GM12891 (cell line): Measurements from ENCODE around the gene ACTR10.

Experiments
- DNase-seq: peaks from one replicate; pipeline ENCODE4 v3.0.0; 2011; ENCODE audit warnings: low spot score; ENCODE audit not compliant: insufficient read length
- FAIRE-seq: peaks from 2 replicates; lab custom pipeline; 2011; peaks lifted over from hg19 to GRCh38; lab: Jason Lieb, UNC
- PAX5 ChIP-seq: IDR thresholded peaks from 2 replicates; pipeline ENCODE4 v1.6.1; 2011; ENCODE audit warnings: low read length, moderate library complexity, mild to moderate bottlenecking; ENCODE audit not compliant: insufficient read depth, severe bottlenecking
- POLR2A ChIP-seq: IDR thresholded peaks from 2 replicates; pipeline ENCODE4 v1.6.1; 2011; ENCODE audit warnings: low read depth, low read length, control low read depth
- POLR2AphosphoS5 ChIP-seq: IDR thresholded peaks from 2 replicates; pipeline ENCODE4 v1.6.1; 2011; ENCODE audit warnings: low read depth, low read length, control low read depth
- POU2F2 ChIP-seq: IDR thresholded peaks from 2 replicates; pipeline ENCODE4 v1.6.1; 2011; ENCODE audit warnings: low read depth, mild to moderate bottlenecking, control low read depth, low read length, moderate library complexity
- SPI1 ChIP-seq: IDR thresholded peaks from 2 replicates; pipeline ENCODE4 v1.6.1; 2011; ENCODE audit warnings: low read depth, low read length, control low read depth
- TAF1 ChIP-seq: IDR thresholded peaks from 2 replicates; pipeline ENCODE4 v1.6.1; 2011; ENCODE audit warnings: low read depth, low read length, control low read depth

ACTR10 gene

DNA sequence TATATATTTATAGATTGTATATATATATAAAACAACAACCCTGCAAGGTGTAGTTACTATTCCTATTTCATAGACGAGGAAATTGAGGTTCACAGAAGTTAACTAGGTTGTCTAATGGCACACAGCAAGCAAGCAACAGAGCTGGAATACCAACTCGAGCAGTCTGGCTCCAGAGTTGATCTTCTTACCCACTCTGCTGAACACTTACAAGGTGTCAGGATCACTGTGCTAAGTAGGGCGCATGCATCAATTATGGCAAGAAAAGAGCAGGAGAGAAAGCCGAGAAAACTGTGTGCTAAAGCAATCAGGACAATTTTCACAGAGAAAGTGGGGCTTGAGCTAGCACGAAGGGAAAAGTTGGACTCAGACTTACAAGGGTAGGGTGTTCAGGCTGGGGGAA lies 32.1 kb upstream of the ACTR10 start:
- DNase-seq (no peak), FAIRE-seq (no peak)
- TF ChIP-seq POLR2A, result no peak
- TF ChIP-seq TAF1, result no peak

DNA sequence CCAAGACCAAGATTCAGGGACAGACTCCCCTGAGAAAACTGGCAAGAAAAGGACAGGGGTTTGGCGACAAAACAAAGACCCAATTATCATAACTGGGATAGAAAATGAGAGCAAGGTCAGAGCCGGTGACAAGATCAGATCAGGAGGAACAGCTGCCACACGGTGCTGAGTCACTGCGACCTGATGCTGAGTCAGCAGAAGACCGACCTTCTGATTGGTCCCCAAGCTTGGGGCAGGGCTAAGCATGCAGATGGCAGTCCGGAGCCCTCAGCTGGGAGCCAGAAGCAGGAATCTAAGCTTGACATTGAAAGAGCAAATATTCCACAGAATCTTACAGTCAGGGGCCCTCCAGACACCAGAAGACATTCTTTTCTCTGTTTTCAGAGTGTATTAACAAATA lies 28.9 kb upstream of the ACTR10 start:
- TF ChIP-seq SPI1 (no peak), POLR2A (no peak), PAX5 (no peak), TAF1 (no peak), POU2F2 (no peak), POLR2AphosphoS5 (no peak)
- DNase-seq, result no peak
- FAIRE-seq, result no peak

DNA sequence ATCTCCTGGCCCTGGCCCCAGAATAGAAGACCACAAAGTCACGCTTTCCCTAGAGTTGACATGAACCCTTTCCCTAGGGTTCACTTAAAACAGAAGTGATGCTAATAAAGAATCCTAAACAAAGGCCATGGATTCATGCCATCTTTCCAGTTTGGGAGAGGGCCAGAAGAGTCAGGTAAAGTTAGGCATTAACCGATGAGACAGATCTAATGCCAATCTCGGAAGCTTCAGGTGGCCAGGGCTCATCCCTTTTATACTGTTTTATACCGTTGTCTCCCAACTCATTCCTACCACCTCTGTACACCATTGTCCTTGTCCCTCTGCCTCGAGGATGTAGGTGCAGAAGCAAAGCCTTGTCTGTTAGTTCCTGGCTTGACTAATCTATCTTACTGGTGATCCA lies 22.8 kb upstream of the ACTR10 start:
- no peak for TF ChIP-seq POLR2AphosphoS5
- no peak for TF ChIP-seq POLR2A
- TF ChIP-seq TAF1, result no peak
- TF ChIP-seq PAX5, result no peak
- no peak for TF ChIP-seq SPI1
- TF ChIP-seq POU2F2, result no peak
- DNase-seq (no peak), FAIRE-seq (no peak)

- no peak for DNase-seq
- TF ChIP-seq POLR2AphosphoS5 (no peak), POLR2A (no peak), SPI1 (no peak)
- no peak for FAIRE-seq
These were observed 10.8 kb upstream of the ACTR10 start for GRCh38 chr14:58189176-58189575.

DNA sequence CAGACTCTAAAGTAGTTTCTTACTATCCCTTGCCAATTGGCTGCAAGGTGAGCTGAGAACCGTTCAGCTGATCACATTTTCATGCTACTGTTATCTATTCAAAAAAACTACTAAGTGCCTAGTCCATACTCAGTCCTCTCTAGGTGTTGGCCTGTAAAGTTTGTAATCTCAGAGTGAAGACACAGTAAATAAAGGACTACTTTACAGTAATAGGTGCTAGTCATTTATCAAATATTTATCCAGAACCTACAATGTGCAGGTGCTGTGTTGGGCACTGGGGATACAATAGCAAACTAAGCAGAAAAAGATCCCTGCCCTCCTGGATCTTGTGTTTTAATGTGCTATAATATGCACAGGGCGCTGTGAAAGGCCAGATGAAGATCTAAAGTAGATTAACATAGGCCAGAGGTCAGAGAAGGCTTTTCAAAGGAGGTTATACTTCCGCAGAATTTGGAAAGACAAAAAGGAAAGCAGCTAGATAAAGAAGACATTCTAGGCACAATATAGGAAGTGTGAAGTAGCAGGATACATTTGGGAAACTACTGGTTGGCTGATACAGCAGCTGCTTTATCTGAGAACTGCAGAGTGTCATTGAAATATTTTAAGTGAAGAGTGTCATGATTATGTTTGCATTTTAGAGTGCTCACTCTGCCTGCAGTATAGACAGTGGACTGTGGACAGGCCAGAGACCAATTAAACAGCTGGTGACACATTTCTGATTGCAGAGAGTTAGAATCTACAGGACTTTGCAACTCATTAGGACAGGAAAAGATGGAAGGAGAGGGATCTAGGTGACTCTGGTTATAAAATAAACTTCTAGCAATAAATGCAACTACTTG lies 8.0 kb upstream of the ACTR10 start:
- TF ChIP-seq POU2F2 (no peak), POLR2A (no peak), POLR2AphosphoS5 (no peak), SPI1 (no peak), PAX5 (no peak), TAF1 (no peak)
- FAIRE-seq (no peak), DNase-seq (no peak)

DNA sequence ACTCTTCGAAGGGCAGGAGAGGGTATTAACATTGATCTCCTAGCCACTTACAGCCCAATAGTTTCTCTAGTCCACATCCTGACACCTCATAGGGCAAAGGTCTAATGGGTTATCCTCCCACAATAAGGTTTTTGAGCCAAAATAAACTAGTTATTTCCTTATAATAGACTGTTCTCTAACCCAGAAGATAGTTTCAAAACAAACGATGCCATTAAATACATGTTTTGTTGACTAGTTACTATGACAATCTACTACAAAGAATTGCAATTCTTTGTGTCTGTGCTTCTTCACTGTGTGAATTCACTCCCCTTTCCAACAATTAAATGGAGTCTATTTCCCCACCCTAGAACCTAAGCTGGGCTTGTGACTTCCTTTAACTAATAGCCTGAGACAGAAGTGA lies 6.4 kb upstream of the ACTR10 start:
- FAIRE-seq (no peak), DNase-seq (no peak)
- TF ChIP-seq POLR2A (no peak), PAX5 (no peak), TAF1 (no peak), POLR2AphosphoS5 (no peak), POU2F2 (no peak), SPI1 (no peak)

GRCh38 chr14:58196198-58196597 lies 3.8 kb upstream of the ACTR10 start:
- no peak for FAIRE-seq

DNA sequence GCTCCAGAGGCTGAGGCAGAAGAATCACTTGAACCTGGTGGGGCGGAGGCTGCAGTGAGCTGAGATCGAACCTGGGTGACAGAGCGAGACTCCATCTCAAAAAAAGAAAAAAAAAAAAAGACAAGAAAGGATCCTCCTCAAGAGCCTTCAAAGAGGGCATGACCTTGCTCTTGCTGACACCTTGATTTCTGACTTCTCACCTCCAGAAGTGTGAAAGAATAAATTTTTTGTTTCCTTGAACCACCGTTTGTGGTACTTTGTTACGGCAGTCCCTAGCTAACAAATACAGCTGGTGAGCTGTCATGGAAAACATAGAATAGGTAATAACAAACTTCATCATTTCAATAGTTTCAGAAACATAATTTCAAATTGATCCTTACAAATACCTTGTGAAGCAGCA lies 1.9 kb upstream of the ACTR10 start:
- TF ChIP-seq PAX5, result no peak
- TF ChIP-seq SPI1, result no peak
- FAIRE-seq (no peak), DNase-seq (no peak)

More at GRCh38 chr14:58196198-58196597, 3.8 kb upstream of the ACTR10 start:
- TF ChIP-seq PAX5, result no peak
- no peak for TF ChIP-seq POU2F2
- TF ChIP-seq POLR2A, result no peak
- no peak for TF ChIP-seq TAF1
- TF ChIP-seq POLR2AphosphoS5, result no peak
- TF ChIP-seq SPI1, result no peak
- DNase-seq, result no peak

- FAIRE-seq, result no peak
- no peak for DNase-seq
These were observed 512 bp downstream of the ACTR10 start for GRCh38 chr14:58200480-58200841.

DNA sequence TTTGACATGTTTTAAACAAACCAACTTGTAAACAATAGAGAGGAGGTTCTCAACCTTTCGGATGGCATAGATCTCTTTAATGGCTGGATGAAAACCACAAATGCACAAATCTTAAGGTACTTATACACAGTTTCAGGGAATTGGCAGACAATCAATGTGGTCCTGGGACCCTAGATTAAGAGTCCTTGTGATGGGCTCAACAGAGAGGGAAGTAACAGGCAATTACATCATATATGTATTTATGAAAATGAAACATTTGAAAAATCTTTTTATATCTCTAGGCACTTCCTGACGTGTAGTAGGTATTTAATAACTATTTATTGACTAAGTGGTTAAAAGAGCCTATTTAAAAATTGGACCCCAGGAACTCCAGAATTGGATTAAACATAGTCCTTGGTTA lies 897 bp downstream of the ACTR10 start:
- DNase-seq (no peak), FAIRE-seq (no peak)
- TF ChIP-seq SPI1 (no peak), POLR2A (no peak), POLR2AphosphoS5 (no peak), TAF1 (no peak), PAX5 (no peak)

More at GRCh38 chr14:58200480-58200841, 512 bp downstream of the ACTR10 start:
- TF ChIP-seq TAF1 (no peak), PAX5 (no peak), SPI1 (no peak), POU2F2 (no peak), POLR2AphosphoS5 (no peak), POLR2A (no peak)

GRCh38 chr14:58213176-58213575 lies 13.2 kb downstream of the ACTR10 start:
- FAIRE-seq (no peak), DNase-seq (no peak)
- TF ChIP-seq TAF1 (no peak), POU2F2 (no peak), SPI1 (no peak), POLR2A (no peak), POLR2AphosphoS5 (no peak), PAX5 (no peak)
